HepG2 (cell line): ENCODE measurements around the gene REM2. TPM values are rescaled to one million over a fixed set of nuclear protein-coding genes. Genes with fewer than 3 reads are reported as not detected.

Experiments used
- ATAC-seq: fragments of 200-7000 bp; cut with Tn5 transposase; 3 replicates; pipeline ENCODE4 v1.9.1; 2020; ENCODE audit warnings: mild to moderate bottlenecking, moderate library complexity
- BruUV-seq: library from RNA; stranded (reverse); fragments of 400-500 nt; replicated peaks from 2 replicates; lab custom pipeline; 2021; lab: Mats Ljungman, UMichigan
- CTCF ChIA-PET: fragments of 300-600 bp; formaldehyde crosslinking; extraction: SDS; loops from one replicate; lab custom pipeline; 2021; ENCODE audit warnings: low total read pairs, inconsistent platforms, low intra/inter-chr PET ratio; lab: Yijun Ruan, JAX
- POLR2A ChIA-PET: fragments of 350-600 bp; sonication (Branson Sonifier 250); formaldehyde crosslinking; loops from one replicate; lab custom pipeline; 2020; ENCODE audit warnings: antibody characterized with exemption, inconsistent platforms; lab: Yijun Ruan, JAX
- DNase-seq: peaks from one replicate; pipeline ENCODE4 v3.0.0-alpha.2; 2015; ENCODE audit warnings: low spot score
- FAIRE-seq: peaks from 3 replicates; lab custom pipeline; 2011; peaks lifted over from hg19 to GRCh38; lab: Jason Lieb, UNC
- H2AFZ ChIP-seq: one replicate; pipeline ENCODE4 v1.6.1; 2011; ENCODE audit warnings: low read length, inconsistent platforms
- H3K27ac ChIP-seq: fragments of 300-600 bp; 3 replicates; pipeline ENCODE4 v1.8.0; 2011; ENCODE audit warnings: mixed run types, mild to moderate bottlenecking, mixed read lengths, low read length, inconsistent platforms; ENCODE audit not compliant: insufficient read depth; ENCODE audit errors: extremely low read length
- H3K27me3 ChIP-seq, 2 experiments: fragments of 200-600 bp in 1 of 2; 2 replicates in 1 of 2; 3 replicates in 1 of 2; pipeline versions ENCODE4 v1.6.0 to v1.8.0; 2011; ENCODE audit warnings: low read length in 2 of 2, mild to moderate bottlenecking in 2 of 2, moderate library complexity in 2 of 2, inconsistent platforms in 1 of 2; ENCODE audit not compliant: insufficient read depth in 2 of 2, control insufficient read depth in 1 of 2
- H3K36me3 ChIP-seq, 2 experiments: fragments of 200-600 bp in 1 of 2; replicated peaks in 1 of 2; 2 replicates in 1 of 2; 3 replicates in 1 of 2; pipeline versions ENCODE4 v1.5.1 to v1.8.0; 2011; ENCODE audit warnings: low read length in 2 of 2, inconsistent platforms in 1 of 2; ENCODE audit not compliant: insufficient read depth in 2 of 2, control insufficient read depth in 1 of 2
- H3K4me1 ChIP-seq: 2 replicates; pipeline ENCODE4 v1.5.1; 2012; ENCODE audit warnings: low read length, inconsistent platforms; ENCODE audit not compliant: insufficient read depth
- H3K4me2 ChIP-seq: 2 replicates; pipeline ENCODE4 v1.6.0; 2011; ENCODE audit warnings: low read depth, low read length, inconsistent platforms
- H3K4me3 ChIP-seq, 3 experiments: fragments of 200-600 bp in 1 of 3; sonication (generic), shearing (Covaris generic) in 1 of 3; replicated peaks in 1 of 3; 2 replicates each; pipeline ENCODE4 v1.5.1; 2011 to 2016; ENCODE audit warnings: low read length in 3 of 3, inconsistent platforms in 2 of 3, low read depth in 2 of 3, mild to moderate bottlenecking in 2 of 3, control low read depth in 1 of 3, mixed read lengths in 1 of 3; ENCODE audit not compliant: insufficient read depth in 1 of 3
- H3K79me2 ChIP-seq: one replicate; pipeline ENCODE4 v1.6.1; 2011; ENCODE audit warnings: low read length, inconsistent platforms; ENCODE audit not compliant: insufficient read depth
- H3K9ac ChIP-seq: 2 replicates; pipeline ENCODE4 v1.6.0; 2011; ENCODE audit warnings: mild to moderate bottlenecking, low read depth, low read length, inconsistent platforms; ENCODE audit not compliant: insufficient read depth
- H3K9me3 ChIP-seq: 2 replicates; pipeline ENCODE4 v1.5.1; 2012; ENCODE audit warnings: mild to moderate bottlenecking, low read length
- H4K20me1 ChIP-seq: 2 replicates; pipeline ENCODE4 v1.6.0; 2011; ENCODE audit warnings: inconsistent platforms, mild to moderate bottlenecking, low read length, moderate library complexity; ENCODE audit not compliant: insufficient read depth
- CEBPG ChIP-seq: IDR thresholded peaks from 2 replicates; pipeline ENCODE4 v1.6.1; 2016
- FLYWCH1 ChIP-seq: sonication (generic); formaldehyde crosslinking; IDR thresholded peaks from 2 replicates; pipeline ENCODE4 v1.8.1; 2023; ENCODE audit warnings: mild to moderate bottlenecking, missing genetic modification reagents
- FOXO4 ChIP-seq: sonication (generic); formaldehyde crosslinking; conservative IDR thresholded peaks from 2 replicates; pipeline ENCODE4 v1.8.1; 2023; ENCODE audit warnings: missing genetic modification reagents
- HMG20B ChIP-seq: conservative IDR thresholded peaks from 2 replicates; pipeline ENCODE4 v1.6.1; 2016; ENCODE audit warnings: missing genetic modification reagents, missing compliant biosample characterization
- JUND ChIP-seq: sonication (generic); formaldehyde crosslinking; IDR thresholded peaks from 2 replicates; pipeline ENCODE4 v1.8.0; 2022; ENCODE audit warnings: mild to moderate bottlenecking, missing genetic modification reagents
- MLXIP ChIP-seq: sonication (generic); formaldehyde crosslinking; IDR thresholded peaks from 2 replicates; pipeline ENCODE4 v1.9.0; 2021; ENCODE audit warnings: missing genetic modification reagents, borderline replicate concordance
- RNF219 ChIP-seq: sonication (generic); formaldehyde crosslinking; IDR thresholded peaks from 2 replicates; pipeline ENCODE4 v1.5.0; 2020; ENCODE audit warnings: mild to moderate bottlenecking, missing genetic modification reagents
- ZBTB37 ChIP-seq: sonication (generic); formaldehyde crosslinking; IDR thresholded peaks from 2 replicates; pipeline ENCODE4 v1.4.0; 2020; ENCODE audit warnings: mild to moderate bottlenecking, missing genetic modification reagents
- ZHX1 ChIP-seq: sonication (generic); formaldehyde crosslinking; IDR thresholded peaks from 2 replicates; pipeline ENCODE4 v1.8.1; 2022; ENCODE audit warnings: low read depth, mild to moderate bottlenecking, missing genetic modification reagents
- ZNF263 ChIP-seq: sonication (generic); formaldehyde crosslinking; IDR thresholded peaks from 2 replicates; pipeline ENCODE4 v1.4.0; 2020; ENCODE audit warnings: missing genetic modification reagents
- ZNF383 ChIP-seq: sonication (generic); formaldehyde crosslinking; IDR thresholded peaks from 2 replicates; pipeline ENCODE4 v1.4.0; 2020; ENCODE audit warnings: missing genetic modification reagents, mild to moderate bottlenecking, borderline replicate concordance
- WGBS: methylation state at CpG from one replicate; pipeline ENCODE4 v1.1.6; 2017; ENCODE audit warnings: low lambda C conversion rate; 5-methylcytosine and 5-hydroxymethylcytosine counted together
- in situ Hi-C: cut with HindIII; loops from 2 replicates; pipeline ENCODE4 v1.10.0; 2017; ENCODE audit warnings: low pct_unique_long_range_greater_than_20kb; ENCODE audit not compliant: extremely low pct_ligation_motif_present
- intact Hi-C: fragments of 100-400 bp; cut with micrococcal nuclease; formaldehyde crosslinking; loops from one replicate; pipeline ENCODE4 v1.10.0; 2022; ENCODE audit not compliant: unreplicated experiment
- polyA plus RNA-seq, 8 experiments: library from polyadenylated mRNA; depleted of rRNA in 3 of 8; stranded (reverse) in 7 of 8; unstranded in 1 of 8; fragments of >200 nt; fragmentation: Illumina TruSeq in 4 of 8; extraction: Trizol in 4 of 8; gene quantifications; 2 replicates each; pipeline versions ENCODE4 v1.2.1 to v1.2.3, GENCODE V29; 2011 to 2016; ENCODE audit warnings: low read depth in 4 of 8, missing spikeins in 1 of 8, mixed read lengths in 1 of 8; ENCODE audit not compliant: insufficient read depth in 1 of 8
- total RNA-seq, 5 experiments: library from RNA; depleted of rRNA; stranded (reverse); fragments of >200 nt; fragmentation: Illumina TruSeq; extraction: Trizol; gene quantifications; 2 replicates each; pipeline ENCODE4 v1.2.3, GENCODE V29; 2016; ENCODE audit warnings: low read depth in 1 of 5

REM2 gene
- total and polyA plus RNA-seq, 2 of the 13 experiments (the other 11 are each of a cell fraction or from before 2014, with no cell fraction given), result 0.20 TPM; not detected in 1

- intact Hi-C loops (no loop called here), in situ Hi-C loops (no loop called here)
- ATAC-seq, result peak; percentile 20; the same call in 1 of the 3 replicates
- ChIA-PET POLR2A (no interaction called here), CTCF (no interaction called here)
- BruUV-seq, result no TSS peak
- no peak overlapping the region for H3K4me3 ChIP-seq
- no peak overlapping the region for H3K27ac ChIP-seq
- H4K20me1 ChIP-seq, result no peaks in the 10 kb centered on the region
- no peak for DNase-seq
- no peak overlapping the region for H3K9ac ChIP-seq
- 69% methylated on average over 8 of the region's 8 CpGs for WGBS
- H2AFZ ChIP-seq, result no peak overlapping the region
- no peaks in the 10 kb centered on the region for H3K9me3 ChIP-seq
- H3K4me1 ChIP-seq, result peaks cover 18% of the 10 kb centered on the region
- H3K27me3 ChIP-seq, result no peaks in the 10 kb centered on the region
- H3K79me2 ChIP-seq, result no peaks in the 10 kb centered on the region
- no peaks in the 10 kb centered on the region for H3K36me3 ChIP-seq
- H3K4me2 ChIP-seq, result 0 out of 2 replicates have a peak overlapping the region, but pooled peaks have one; percentile 5
- no peak for FAIRE-seq
- TF ChIP-seq HMG20B (CRISPR knock-in tag) (no peak), FOXO4 (CRISPR knock-in tag) (0 out of 2 replicates have a peak, but pooled peaks have one; percentile 39), ZNF383 (CRISPR knock-in tag) (no peak), ZBTB37 (no peak), CEBPG (peak; percentile 89), ZHX1 (CRISPR knock-in tag) (0 out of 2 replicates have a peak, but pooled peaks have one; percentile 47), MLXIP (CRISPR knock-in tag) (no peak), FLYWCH1 (CRISPR knock-in tag) (peak; percentile 1; the same call in 1 of the 2 replicates), RNF219 (CRISPR knock-in tag) (no peak), ZNF263 (CRISPR knock-in tag) (no peak), JUND (no peak)
Observed at GRCh38 chr14:22908601-22909000, 25.6 kb downstream of the REM2 start.
